Neural cell (in vitro differentiated cells): ENCODE data around the gene SLC25A29.

Experiments used
- EP300 ChIP-seq: fragments of 450-650 bp; conservative IDR thresholded peaks from 2 replicates; pipeline ENCODE4 v1.6.1; 2014; ENCODE audit warnings: antibody characterized with exemption, mild to moderate bottlenecking, moderate library complexity; ENCODE audit not compliant: poor library complexity, severe bottlenecking
- EZH2 ChIP-seq: fragments of 200-600, 300-800 bp; shearing (Covaris generic), sonication (generic); IDR thresholded peaks from 2 replicates; pipeline ENCODE4 v1.6.1; 2014; ENCODE audit warnings: antibody characterized with exemption, low read length, borderline replicate concordance, mild to moderate bottlenecking; ENCODE audit not compliant: insufficient read depth, poor library complexity, severe bottlenecking
- MXI1 ChIP-seq: fragments of 450-650 bp; conservative IDR thresholded peaks from 2 replicates; pipeline ENCODE4 v1.6.1; 2014; ENCODE audit warnings: antibody characterized with exemption, mild to moderate bottlenecking; ENCODE audit not compliant: poor library complexity, severe bottlenecking
- POLR2AphosphoS5 ChIP-seq: IDR thresholded peaks from 2 replicates; pipeline ENCODE4 v1.6.1; 2012
- RAD21 ChIP-seq: fragments of 450-650 bp; conservative IDR thresholded peaks from 2 replicates; pipeline ENCODE4 v1.6.1; 2014; ENCODE audit warnings: antibody characterized with exemption, mild to moderate bottlenecking, moderate library complexity
- TAF1 ChIP-seq: IDR thresholded peaks from 2 replicates; pipeline ENCODE4 v1.6.1; 2012; ENCODE audit warnings: low read depth
- TF ChIP-seq, protein P1 (sequence below): fragments of 450-650 bp; IDR thresholded peaks from 2 replicates; pipeline ENCODE4 v1.5.1; 2014; ENCODE audit warnings: antibody characterized with exemption, mild to moderate bottlenecking, moderate library complexity; ENCODE audit not compliant: poor library complexity, severe bottlenecking
- TF ChIP-seq, protein P2 (sequence below): IDR thresholded peaks from 2 replicates; pipeline ENCODE4 v1.6.1; 2012; ENCODE audit warnings: borderline replicate concordance

DNA sequence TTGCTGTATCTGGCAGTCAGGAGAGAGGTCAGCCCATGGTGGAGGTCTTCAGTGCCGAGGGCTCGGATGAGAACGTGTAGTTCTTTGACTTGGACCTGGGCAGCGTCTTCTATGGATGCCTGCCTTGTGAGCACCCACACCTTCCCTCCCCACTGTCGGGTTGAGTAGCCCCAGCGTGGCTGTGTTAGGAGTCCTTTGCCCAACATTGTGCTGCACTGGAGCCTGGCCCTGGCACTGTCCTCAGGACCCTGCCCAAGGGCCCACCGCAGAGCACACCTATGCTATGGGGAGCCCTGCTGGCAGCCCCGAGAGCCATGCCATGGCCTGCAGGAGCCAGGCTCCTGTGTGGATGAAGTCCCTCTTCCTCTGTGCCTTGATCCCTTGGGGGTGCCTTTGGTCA, 26.7 kb downstream of the SLC25A29 start:
- no peak for TF ChIP-seq EZH2
- TF ChIP-seq, protein P1, sequence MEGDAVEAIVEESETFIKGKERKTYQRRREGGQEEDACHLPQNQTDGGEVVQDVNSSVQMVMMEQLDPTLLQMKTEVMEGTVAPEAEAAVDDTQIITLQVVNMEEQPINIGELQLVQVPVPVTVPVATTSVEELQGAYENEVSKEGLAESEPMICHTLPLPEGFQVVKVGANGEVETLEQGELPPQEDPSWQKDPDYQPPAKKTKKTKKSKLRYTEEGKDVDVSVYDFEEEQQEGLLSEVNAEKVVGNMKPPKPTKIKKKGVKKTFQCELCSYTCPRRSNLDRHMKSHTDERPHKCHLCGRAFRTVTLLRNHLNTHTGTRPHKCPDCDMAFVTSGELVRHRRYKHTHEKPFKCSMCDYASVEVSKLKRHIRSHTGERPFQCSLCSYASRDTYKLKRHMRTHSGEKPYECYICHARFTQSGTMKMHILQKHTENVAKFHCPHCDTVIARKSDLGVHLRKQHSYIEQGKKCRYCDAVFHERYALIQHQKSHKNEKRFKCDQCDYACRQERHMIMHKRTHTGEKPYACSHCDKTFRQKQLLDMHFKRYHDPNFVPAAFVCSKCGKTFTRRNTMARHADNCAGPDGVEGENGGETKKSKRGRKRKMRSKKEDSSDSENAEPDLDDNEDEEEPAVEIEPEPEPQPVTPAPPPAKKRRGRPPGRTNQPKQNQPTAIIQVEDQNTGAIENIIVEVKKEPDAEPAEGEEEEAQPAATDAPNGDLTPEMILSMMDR: no peak
- no peak for TF ChIP-seq POLR2AphosphoS5
- no peak for TF ChIP-seq MXI1
- TF ChIP-seq EP300: no peak
- TF ChIP-seq, protein P2, sequence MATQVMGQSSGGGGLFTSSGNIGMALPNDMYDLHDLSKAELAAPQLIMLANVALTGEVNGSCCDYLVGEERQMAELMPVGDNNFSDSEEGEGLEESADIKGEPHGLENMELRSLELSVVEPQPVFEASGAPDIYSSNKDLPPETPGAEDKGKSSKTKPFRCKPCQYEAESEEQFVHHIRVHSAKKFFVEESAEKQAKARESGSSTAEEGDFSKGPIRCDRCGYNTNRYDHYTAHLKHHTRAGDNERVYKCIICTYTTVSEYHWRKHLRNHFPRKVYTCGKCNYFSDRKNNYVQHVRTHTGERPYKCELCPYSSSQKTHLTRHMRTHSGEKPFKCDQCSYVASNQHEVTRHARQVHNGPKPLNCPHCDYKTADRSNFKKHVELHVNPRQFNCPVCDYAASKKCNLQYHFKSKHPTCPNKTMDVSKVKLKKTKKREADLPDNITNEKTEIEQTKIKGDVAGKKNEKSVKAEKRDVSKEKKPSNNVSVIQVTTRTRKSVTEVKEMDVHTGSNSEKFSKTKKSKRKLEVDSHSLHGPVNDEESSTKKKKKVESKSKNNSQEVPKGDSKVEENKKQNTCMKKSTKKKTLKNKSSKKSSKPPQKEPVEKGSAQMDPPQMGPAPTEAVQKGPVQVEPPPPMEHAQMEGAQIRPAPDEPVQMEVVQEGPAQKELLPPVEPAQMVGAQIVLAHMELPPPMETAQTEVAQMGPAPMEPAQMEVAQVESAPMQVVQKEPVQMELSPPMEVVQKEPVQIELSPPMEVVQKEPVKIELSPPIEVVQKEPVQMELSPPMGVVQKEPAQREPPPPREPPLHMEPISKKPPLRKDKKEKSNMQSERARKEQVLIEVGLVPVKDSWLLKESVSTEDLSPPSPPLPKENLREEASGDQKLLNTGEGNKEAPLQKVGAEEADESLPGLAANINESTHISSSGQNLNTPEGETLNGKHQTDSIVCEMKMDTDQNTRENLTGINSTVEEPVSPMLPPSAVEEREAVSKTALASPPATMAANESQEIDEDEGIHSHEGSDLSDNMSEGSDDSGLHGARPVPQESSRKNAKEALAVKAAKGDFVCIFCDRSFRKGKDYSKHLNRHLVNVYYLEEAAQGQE: no peak
- no peak for TF ChIP-seq RAD21
- TF ChIP-seq TAF1: no peak
